Stimulated activated CD4-positive, alpha-beta T cell treated with anti-CD3 and anti-CD28 coated beads, Interleukin-2, amount 100 ng/mL, for 4 hours (primary cell): Measurements from ENCODE around the gene LURAP1L.

ENCODE experiments used
- DNase-seq: peaks from one replicate; pipeline ENCODE4 v3.0.0-alpha.2; 2020; ENCODE audit warnings: low read depth

LURAP1L gene

GRCh38 chr9:12777121-12778022 lies 2.6 kb downstream of the LURAP1L start:
- DNase-seq = no peak

- no peak for DNase-seq
Measured at GRCh38 chr9:12778389-12778788, 3.6 kb downstream of the LURAP1L start.

- no peak for DNase-seq
Measured at GRCh38 chr9:12781226-12781733, 6.5 kb downstream of the LURAP1L start.

GRCh38 chr9:12783767-12784460 lies 9.1 kb downstream of the LURAP1L start:
- no peak for DNase-seq

GRCh38 chr9:12784461-12785259 lies 9.8 kb downstream of the LURAP1L start:
- DNase-seq = no peak

GRCh38 chr9:12785260-12785770 lies 10.5 kb downstream of the LURAP1L start:
- DNase-seq = no peak

- no peak for DNase-seq
Measured at GRCh38 chr9:12785941-12786340, 11.1 kb downstream of the LURAP1L start.

GRCh38 chr9:12790001-12790400 lies 15.2 kb downstream of the LURAP1L start:
- no peak for DNase-seq

- no peak for DNase-seq
Measured at GRCh38 chr9:12790883-12791282, 16.1 kb downstream of the LURAP1L start.

GRCh38 chr9:12794101-12794799 lies 19.4 kb downstream of the LURAP1L start:
- DNase-seq = no peak

GRCh38 chr9:12796601-12797000 lies 21.8 kb downstream of the LURAP1L start:
- DNase-seq = no peak

GRCh38 chr9:12797037-12797436 lies 22.2 kb downstream of the LURAP1L start:
- no peak for DNase-seq

GRCh38 chr9:12798066-12798770 lies 23.4 kb downstream of the LURAP1L start:
- DNase-seq = no peak

- no peak for DNase-seq
Measured at GRCh38 chr9:12801187-12801586, 26.4 kb downstream of the LURAP1L start.

GRCh38 chr9:12801663-12802062 lies 26.8 kb downstream of the LURAP1L start:
- DNase-seq = no peak

GRCh38 chr9:12802093-12802492 lies 27.3 kb downstream of the LURAP1L start:
- no peak for DNase-seq

- no peak for DNase-seq
Measured at GRCh38 chr9:12808569-12808968, 33.7 kb downstream of the LURAP1L start.

GRCh38 chr9:12809720-12810119 lies 34.9 kb downstream of the LURAP1L start:
- no peak for DNase-seq

GRCh38 chr9:12811935-12812334 lies 37.1 kb downstream of the LURAP1L start:
- DNase-seq = no peak

GRCh38 chr9:12812710-12813109 lies 37.9 kb downstream of the LURAP1L start:
- no peak for DNase-seq

- DNase-seq = no peak
Measured at GRCh38 chr9:12813533-12813932, 38.7 kb downstream of the LURAP1L start.
